ENCODE data around the gene DEPDC1B.

DNA sequence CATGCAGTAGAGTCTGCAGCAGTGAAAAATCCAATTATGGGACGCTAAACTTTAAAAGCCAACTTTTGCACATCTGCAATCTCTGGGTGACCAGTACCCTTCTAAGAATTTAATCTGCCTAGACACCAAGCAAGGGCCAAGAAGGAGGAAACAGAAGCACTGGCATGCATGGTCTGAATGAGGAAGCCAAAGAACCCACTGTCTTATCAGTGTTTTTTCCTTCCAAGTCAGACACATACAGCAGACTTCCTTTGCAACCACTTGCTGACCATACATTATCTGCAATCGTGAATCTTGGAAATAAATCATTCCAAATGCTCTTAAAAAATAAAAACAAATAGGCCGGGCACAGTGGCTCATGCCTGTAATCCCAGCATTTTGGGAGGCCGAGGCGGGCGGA lies 65.9 kb downstream of the DEPDC1B start:
- TF ChIP-seq CTCF (IDR thresholded peaks at IDR 0.05) (no peak), POLR2A (IDR thresholded peaks at IDR 0.05) (no peak)

Data from testis (tissue), 2 donors.